Panc1 (cell line): ENCODE measurements around the gene C3orf33. TPM values are rescaled to one million over a fixed set of nuclear protein-coding genes. Genes with fewer than 3 reads are reported as not detected.

Experiments
- total RNA-seq: library from RNA; stranded (reverse); gene quantifications from one replicate; pipeline ENCODE4 v1.2.1, GENCODE V29; 2021; ENCODE audit not compliant: unreplicated experiment

The C3orf33 gene
- total RNA-seq, 1 experiment from 2014 or later, result 3.2 TPM

Other genes starting within 250 kb of the C3orf33 start
- 0.03 TPM for gene PLCH1, start 61.2 kb downstream of the C3orf33 start, total RNA-seq
- gene SLC33A1, start 48.1 kb upstream of the C3orf33 start, total RNA-seq, result 27.2 TPM
- gene GMPS, start 64.4 kb upstream of the C3orf33 start, total RNA-seq, result 137 TPM